Sigmoid colon (tissue), 4 donors: Measurements from ENCODE around the gene XRCC6.
"Not testable (repeated sequence)": the region's sequence is repeated elsewhere in the genome, so short reads cannot be mapped to it uniquely, and the experiment has no call there.

Source experiments
- CTCF ChIP-seq, 4 experiments: fragments of 450-650 bp in 3 of 4; fragments of 200-600 bp in 1 of 4; IDR thresholded peaks; one replicate each; pipeline ENCODE4 v1.5.1; 2016 to 2019; ENCODE audit warnings: antibody characterized with exemption in 4 of 4, mild to moderate bottlenecking in 3 of 4, moderate library complexity in 2 of 4
- POLR2AphosphoS5 ChIP-seq, 4 donors: sonication (generic); formaldehyde crosslinking; IDR thresholded peaks; one replicate each; pipeline ENCODE4 v1.6.1; 2017; ENCODE audit warnings: antibody characterized with exemption in 4 of 4

GRCh38 chr22:41572305-41572704, 48.8 kb upstream of the XRCC6 start:
- not testable (repeated sequence) for TF ChIP-seq POLR2AphosphoS5, CTCF (IDR thresholded peaks at IDR 0.05)
